Karpas-422 (cell line): ENCODE data around the gene PCDHA1. TPM values are rescaled to one million over a fixed set of nuclear protein-coding genes. Genes with fewer than 3 reads are reported as not detected.

Experiments
- DNase-seq: peaks from one replicate; pipeline ENCODE4 v3.0.0-alpha.2; 2015
- H2AFZ ChIP-seq: fragments of 200-600 bp; sonication (generic); 2 replicates; pipeline ENCODE4 v1.6.1; 2014; ENCODE audit warnings: antibody characterized with exemption, low read length, mixed read lengths
- H3K27ac ChIP-seq: fragments of 200-600 bp; sonication (generic); 2 replicates; pipeline ENCODE4 v1.5.1; 2014; ENCODE audit warnings: mild to moderate bottlenecking, low read length, moderate library complexity
- H3K27me3 ChIP-seq: fragments of 200-600 bp; sonication (generic); 2 replicates; pipeline ENCODE4 v1.6.1; 2014; ENCODE audit warnings: low read length, mixed read lengths
- H3K36me3 ChIP-seq: fragments of 200-600 bp; sonication (generic); 2 replicates; pipeline ENCODE4 v1.6.1; 2014; ENCODE audit warnings: low read length, mixed read lengths; ENCODE audit not compliant: insufficient read depth
- H3K4me1 ChIP-seq: fragments of 200-600 bp; sonication (generic); 2 replicates; pipeline ENCODE4 v1.6.1; 2014; ENCODE audit warnings: mild to moderate bottlenecking, low read length, mixed read lengths
- H3K4me2 ChIP-seq: fragments of 200-600 bp; sonication (generic); 2 replicates; pipeline ENCODE4 v1.6.1; 2014; ENCODE audit warnings: low read length, low read depth, mild to moderate bottlenecking; ENCODE audit not compliant: poor library complexity, severe bottlenecking
- H3K4me3 ChIP-seq: fragments of 200-600 bp; sonication (generic); 2 replicates; pipeline ENCODE4 v1.5.1; 2014; ENCODE audit warnings: mild to moderate bottlenecking, antibody characterized with exemption, low read length, mixed read lengths
- H3K79me2 ChIP-seq: fragments of 200-600 bp; sonication (generic); 2 replicates; pipeline ENCODE4 v1.6.1; 2014; ENCODE audit warnings: mild to moderate bottlenecking, low read length, mixed read lengths
- H3K9ac ChIP-seq: fragments of 200-600 bp; sonication (generic); 2 replicates; pipeline ENCODE4 v1.6.0; 2014; ENCODE audit warnings: low read length
- H3K9me2 ChIP-seq: fragments of 200-600 bp; sonication (generic), shearing (Covaris generic); replicated peaks from 2 replicates; pipeline ENCODE4 v1.6.0; 2014; ENCODE audit warnings: mild to moderate bottlenecking, low read length, moderate library complexity; ENCODE audit not compliant: insufficient read depth
- H3K9me3 ChIP-seq: fragments of 300-700, 200-600 bp; sonication (generic); 2 replicates; pipeline ENCODE4 v1.6.1; 2014; ENCODE audit warnings: low read length, mixed read lengths
- H4K20me1 ChIP-seq: fragments of 200-600 bp; sonication (generic); 2 replicates; pipeline ENCODE4 v1.6.1; 2014; ENCODE audit warnings: mild to moderate bottlenecking, antibody characterized with exemption, low read length, low read depth; ENCODE audit not compliant: insufficient read depth
- total RNA-seq: library from RNA; depleted of rRNA; stranded (reverse); fragments of >200 nt; shearing (Covaris generic); gene quantifications from 2 replicates; pipeline ENCODE4 v1.2.3, GENCODE V29; 2014; ENCODE audit warnings: low replicate concordance

PCDHA1 gene
- total RNA-seq, 1 experiment from 2014 or later = not detected

DNA sequence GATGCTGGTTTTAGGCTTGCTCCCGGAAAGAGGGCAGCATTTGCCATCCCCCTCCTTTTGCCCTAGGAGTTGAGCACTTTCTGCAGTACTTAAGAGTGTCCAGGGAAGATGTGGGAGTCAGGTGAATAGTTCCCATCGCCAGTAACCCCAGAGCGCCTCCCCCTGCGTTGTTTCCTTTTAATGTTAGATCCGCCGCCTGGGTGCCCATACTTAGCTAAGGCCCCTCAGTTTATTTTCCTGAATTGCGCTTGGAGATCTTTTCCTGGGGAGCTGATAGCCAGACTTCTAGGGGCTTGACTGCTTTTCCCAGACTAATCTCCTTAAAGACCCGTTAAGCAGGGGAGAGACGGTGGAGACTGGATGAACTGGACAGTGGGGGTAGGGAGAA is 180.0 kb downstream of the PCDHA1 start:
- H2AFZ ChIP-seq = no peak overlapping the region
- H3K36me3 ChIP-seq = no peaks in the 10 kb centered on the region
- no peaks in the 10 kb centered on the region for H3K9me2 ChIP-seq
- H3K9ac ChIP-seq = no peak overlapping the region
- no peaks in the 10 kb centered on the region for H4K20me1 ChIP-seq
- no peaks in the 10 kb centered on the region for H3K27me3 ChIP-seq
- H3K9me3 ChIP-seq = no peaks in the 10 kb centered on the region
- H3K4me2 ChIP-seq = no peak overlapping the region
- no peak for DNase-seq
- H3K4me1 ChIP-seq = peaks cover 4% of the 10 kb centered on the region
- H3K27ac ChIP-seq = no peak overlapping the region
- no peak overlapping the region for H3K4me3 ChIP-seq
- H3K79me2 ChIP-seq = no peaks in the 10 kb centered on the region

GRCh38 chr5:140966293-140967225 is 180.6 kb downstream of the PCDHA1 start, which contains the start of gene PCDHAC2:
TSS of gene PCDHAC2 (plus strand) at chr5:140966476. CDS start at chr5:140966767, 291 bp downstream.
- H3K4me3 ChIP-seq = no peak within 1 kb of the TSS
- H2AFZ ChIP-seq = no peak within 1 kb of the TSS
- no peak within 1 kb of the TSS for H3K9ac ChIP-seq
- DNase-seq = no peak
- H3K4me2 ChIP-seq = no peak within 1 kb of the TSS
- no peaks in the 10 kb centered on the region for H3K9me3 ChIP-seq
- no peaks in the 10 kb centered on the region for H3K9me2 ChIP-seq
- H3K4me1 ChIP-seq = peaks cover 9% of the 10 kb centered on the region
- H3K27me3 ChIP-seq = no peaks in the 10 kb centered on the region
- H3K36me3 ChIP-seq = no peaks in the 10 kb centered on the region
- no peaks in the 10 kb centered on the region for H4K20me1 ChIP-seq
- no peak within 1 kb of the TSS for H3K27ac ChIP-seq
- H3K79me2 ChIP-seq = no peaks in the 10 kb centered on the region

GRCh38 chr5:140967226-140967893 is 181.4 kb downstream of the PCDHA1 start:
- Histone ChIP-seq H3K27ac (no peak overlapping the region), H3K27me3 (no peaks in the 10 kb centered on the region), H3K9me2 (no peaks in the 10 kb centered on the region), H3K4me1 (peaks cover 9% of the 10 kb centered on the region), H2AFZ (no peak overlapping the region), H3K4me3 (no peak overlapping the region), H4K20me1 (no peaks in the 10 kb centered on the region), H3K4me2 (no peak overlapping the region), H3K79me2 (no peaks in the 10 kb centered on the region), H3K36me3 (no peaks in the 10 kb centered on the region), H3K9ac (no peak overlapping the region), H3K9me3 (no peaks in the 10 kb centered on the region)
- no peak for DNase-seq

- Histone ChIP-seq H3K36me3 (no peaks in the 10 kb centered on the region), H3K9ac (no peak overlapping the region), H3K27me3 (no peaks in the 10 kb centered on the region), H3K4me2 (no peak overlapping the region), H3K9me3 (no peaks in the 10 kb centered on the region), H3K4me3 (no peak overlapping the region), H3K27ac (no peak overlapping the region), H3K79me2 (no peaks in the 10 kb centered on the region), H3K4me1 (peaks cover 9% of the 10 kb centered on the region), H4K20me1 (no peaks in the 10 kb centered on the region), H2AFZ (no peak overlapping the region), H3K9me2 (no peaks in the 10 kb centered on the region)
- DNase-seq = no peak
Measured at GRCh38 chr5:140969880-140970279, 183.9 kb downstream of the PCDHA1 start.

DNA sequence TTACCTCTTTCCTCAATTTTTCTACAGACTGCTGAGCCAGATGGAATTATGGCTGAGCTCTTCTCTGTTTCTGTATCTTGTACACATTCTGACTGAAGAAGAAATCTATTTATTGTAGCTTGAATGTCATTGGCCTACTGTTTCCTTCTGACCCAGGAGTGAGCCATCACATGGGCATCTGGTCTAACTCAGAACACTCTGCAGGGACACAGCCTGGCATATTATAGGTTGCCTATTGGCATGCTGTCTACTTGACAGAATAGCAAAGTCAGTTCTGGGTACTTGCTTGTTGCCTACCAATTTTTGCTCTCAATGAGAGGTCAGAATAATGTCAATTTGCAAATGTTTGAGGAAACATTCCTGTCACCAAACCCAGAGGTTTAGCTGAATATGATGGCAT is 187.6 kb downstream of the PCDHA1 start:
- Histone ChIP-seq H3K9ac (no peak overlapping the region), H3K9me3 (no peaks in the 10 kb centered on the region), H3K4me3 (no peak overlapping the region), H2AFZ (no peak overlapping the region), H3K36me3 (no peaks in the 10 kb centered on the region), H4K20me1 (no peaks in the 10 kb centered on the region), H3K79me2 (no peaks in the 10 kb centered on the region), H3K27me3 (0 out of 2 replicates have a peak, but pooled peaks cover 3% of the 10 kb centered on the region), H3K4me2 (no peak overlapping the region), H3K4me1 (peaks cover 9% of the 10 kb centered on the region), H3K27ac (no peak overlapping the region), H3K9me2 (no peaks in the 10 kb centered on the region)
- no peak for DNase-seq

DNA sequence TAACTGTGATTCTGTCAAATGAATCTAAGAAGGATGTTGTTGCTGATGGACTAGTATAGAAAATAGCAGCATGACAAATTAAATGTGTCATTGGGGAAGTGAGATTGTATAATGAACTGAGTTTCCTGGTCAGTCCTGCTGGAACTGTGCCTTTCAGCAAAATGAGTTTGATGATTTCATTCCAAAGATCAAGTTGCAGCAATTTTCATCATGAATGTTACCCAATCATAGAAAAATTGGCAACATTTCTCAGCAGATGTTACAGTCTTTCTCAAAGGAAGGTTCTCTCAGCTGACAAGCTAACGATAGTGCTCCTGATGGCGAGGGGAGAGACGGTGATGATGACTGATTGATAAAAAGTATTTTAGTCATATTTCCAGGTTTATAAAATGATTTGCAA is 191.1 kb downstream of the PCDHA1 start:
- DNase-seq = no peak
- no peak overlapping the region for H2AFZ ChIP-seq
- H3K27ac ChIP-seq = no peak overlapping the region
- H3K79me2 ChIP-seq = no peaks in the 10 kb centered on the region
- no peaks in the 10 kb centered on the region for H3K9me2 ChIP-seq
- H3K27me3 ChIP-seq = 0 out of 2 replicates have a peak, but pooled peaks cover 3% of the 10 kb centered on the region
- no peak overlapping the region for H3K9ac ChIP-seq
- no peak overlapping the region for H3K4me2 ChIP-seq
- no peaks in the 10 kb centered on the region for H3K36me3 ChIP-seq
- H4K20me1 ChIP-seq = no peaks in the 10 kb centered on the region
- H3K4me3 ChIP-seq = no peak overlapping the region
- H3K9me3 ChIP-seq = no peaks in the 10 kb centered on the region
- H3K4me1 ChIP-seq = no peaks in the 10 kb centered on the region

DNA sequence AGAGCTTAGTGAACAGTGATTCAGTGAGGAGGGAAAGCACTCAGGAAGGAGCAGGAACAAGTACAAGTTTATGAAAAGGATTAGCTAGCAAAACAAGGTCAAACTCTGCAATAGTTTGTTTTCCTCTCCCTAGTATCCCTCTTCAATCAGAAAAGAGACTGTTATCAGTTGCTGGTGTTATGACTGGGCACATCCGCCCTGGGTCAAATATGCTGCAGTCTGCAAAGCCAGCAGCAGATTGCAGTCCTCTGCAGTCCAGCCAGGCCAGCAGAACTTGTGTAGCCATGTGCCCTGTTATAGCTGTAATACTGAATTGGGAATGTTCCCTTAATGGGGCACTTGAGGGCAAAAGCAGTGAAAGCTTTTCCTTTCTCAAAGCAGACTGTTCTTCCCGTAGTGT is 192.3 kb downstream of the PCDHA1 start:
- H2AFZ ChIP-seq = no peak overlapping the region
- H4K20me1 ChIP-seq = no peaks in the 10 kb centered on the region
- no peak overlapping the region for H3K27ac ChIP-seq
- H3K9me3 ChIP-seq = no peaks in the 10 kb centered on the region
- H3K4me1 ChIP-seq = no peaks in the 10 kb centered on the region
- no peaks in the 10 kb centered on the region for H3K79me2 ChIP-seq
- H3K9ac ChIP-seq = no peak overlapping the region
- H3K4me3 ChIP-seq = no peak overlapping the region
- no peaks in the 10 kb centered on the region for H3K9me2 ChIP-seq
- H3K4me2 ChIP-seq = no peak overlapping the region
- no peaks in the 10 kb centered on the region for H3K36me3 ChIP-seq
- DNase-seq = no peak
- 0 out of 2 replicates have a peak, but pooled peaks cover 3% of the 10 kb centered on the region for H3K27me3 ChIP-seq

DNA sequence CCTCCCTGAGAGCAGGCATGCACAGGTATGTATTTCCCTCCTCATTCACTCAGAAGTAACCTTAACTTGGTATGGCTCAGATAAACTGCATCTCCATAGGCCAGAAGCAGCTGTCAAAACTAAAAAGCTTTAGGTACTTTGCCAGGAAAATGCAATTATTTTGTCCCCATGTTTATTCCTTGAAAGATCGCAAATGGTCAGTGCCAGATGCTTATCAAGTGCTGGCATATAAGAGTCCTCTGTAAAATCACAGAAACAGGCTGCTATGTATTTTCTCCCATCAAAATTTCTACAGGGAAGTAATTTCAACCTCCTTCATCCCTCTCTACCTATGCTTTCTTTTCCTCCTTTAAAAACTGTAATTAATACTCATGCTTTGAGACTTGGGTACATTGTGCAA is 193.0 kb downstream of the PCDHA1 start:
- no peaks in the 10 kb centered on the region for H3K36me3 ChIP-seq
- no peaks in the 10 kb centered on the region for H3K9me3 ChIP-seq
- H3K27me3 ChIP-seq = 0 out of 2 replicates have a peak, but pooled peaks cover 3% of the 10 kb centered on the region
- no peaks in the 10 kb centered on the region for H3K79me2 ChIP-seq
- no peaks in the 10 kb centered on the region for H4K20me1 ChIP-seq
- H3K9ac ChIP-seq = no peak overlapping the region
- DNase-seq = no peak
- no peaks in the 10 kb centered on the region for H3K9me2 ChIP-seq
- no peaks in the 10 kb centered on the region for H3K4me1 ChIP-seq
- no peak overlapping the region for H3K27ac ChIP-seq
- H3K4me3 ChIP-seq = no peak overlapping the region
- H3K4me2 ChIP-seq = no peak overlapping the region
- H2AFZ ChIP-seq = no peak overlapping the region
